GM21717 (cell line): ENCODE measurements around the gene FRS3.
A peak's percentile ranks its signal among the peaks of the same experiment; 100 is the strongest.
"Not testable (repeated sequence)": the region's sequence is repeated elsewhere in the genome, so short reads cannot be mapped to it uniquely, and the experiment has no call there.

ENCODE experiments used
- ATAC-seq: cut with Tn5 transposase; IDR thresholded peaks from one replicate; pipeline ENCODE4 v1.9.1; 2021; ENCODE audit warnings: mild to moderate bottlenecking, moderate library complexity; ENCODE audit not compliant: unreplicated experiment

FRS3 gene

GRCh38 chr6:41779788-41780550 lies at the start of gene FRS3:
FRS3 (minus strand) TSS chr6:41779900; CDS start chr6:41776987, 2,913 bp downstream.
- peak; percentile 76 for ATAC-seq

- ATAC-seq: no peak
These were observed 46.8 kb upstream of the FRS3 start for GRCh38 chr6:41826343-41827022.

- ATAC-seq: no peak
These were observed 45.2 kb upstream of the FRS3 start for GRCh38 chr6:41824571-41825569.

GRCh38 chr6:41823178-41823577 lies 43.5 kb upstream of the FRS3 start:
- ATAC-seq: no peak

GRCh38 chr6:41822021-41822420 lies 42.3 kb upstream of the FRS3 start:
- no peak for ATAC-seq

GRCh38 chr6:41821266-41821665 lies 41.6 kb upstream of the FRS3 start:
- ATAC-seq: no peak

- no peak for ATAC-seq
These were observed 38.8 kb upstream of the FRS3 start for GRCh38 chr6:41818271-41819054.

- no peak for ATAC-seq
These were observed 35.9 kb upstream of the FRS3 start for GRCh38 chr6:41815587-41815986.

GRCh38 chr6:41814629-41815028 lies 34.9 kb upstream of the FRS3 start:
- no peak for ATAC-seq

GRCh38 chr6:41813956-41814355 lies 34.3 kb upstream of the FRS3 start:
- ATAC-seq: no peak

- no peak for ATAC-seq
These were observed 33.8 kb upstream of the FRS3 start for GRCh38 chr6:41813469-41813868.

- ATAC-seq: not testable (repeated sequence)
These were observed 32.2 kb upstream of the FRS3 start for GRCh38 chr6:41811946-41812345.

GRCh38 chr6:41811095-41811494 lies 31.4 kb upstream of the FRS3 start:
- no peak for ATAC-seq

GRCh38 chr6:41805830-41806774 lies 26.4 kb upstream of the FRS3 start:
- no peak for ATAC-seq

- ATAC-seq: no peak
These were observed 21.7 kb upstream of the FRS3 start for GRCh38 chr6:41801380-41801779.

GRCh38 chr6:41799559-41799911 lies 19.8 kb upstream of the FRS3 start:
- ATAC-seq: no peak

- no peak for ATAC-seq
These were observed 19.3 kb upstream of the FRS3 start for GRCh38 chr6:41798901-41799558.

- no peak for ATAC-seq
These were observed 16.8 kb upstream of the FRS3 start for GRCh38 chr6:41796474-41796873.

- ATAC-seq: no peak
These were observed 12.3 kb upstream of the FRS3 start for GRCh38 chr6:41791984-41792383.
